ENCODE data around the gene AP1G2. TPM values are rescaled to one million over a fixed set of nuclear protein-coding genes. Genes with fewer than 3 reads are reported as not detected.

The AP1G2 gene
- total and polyA plus RNA-seq, 2 of the 13 experiments (the other 11 are each of a cell fraction or from before 2014, with no cell fraction given), result 96.9 to 611 TPM

DNA sequence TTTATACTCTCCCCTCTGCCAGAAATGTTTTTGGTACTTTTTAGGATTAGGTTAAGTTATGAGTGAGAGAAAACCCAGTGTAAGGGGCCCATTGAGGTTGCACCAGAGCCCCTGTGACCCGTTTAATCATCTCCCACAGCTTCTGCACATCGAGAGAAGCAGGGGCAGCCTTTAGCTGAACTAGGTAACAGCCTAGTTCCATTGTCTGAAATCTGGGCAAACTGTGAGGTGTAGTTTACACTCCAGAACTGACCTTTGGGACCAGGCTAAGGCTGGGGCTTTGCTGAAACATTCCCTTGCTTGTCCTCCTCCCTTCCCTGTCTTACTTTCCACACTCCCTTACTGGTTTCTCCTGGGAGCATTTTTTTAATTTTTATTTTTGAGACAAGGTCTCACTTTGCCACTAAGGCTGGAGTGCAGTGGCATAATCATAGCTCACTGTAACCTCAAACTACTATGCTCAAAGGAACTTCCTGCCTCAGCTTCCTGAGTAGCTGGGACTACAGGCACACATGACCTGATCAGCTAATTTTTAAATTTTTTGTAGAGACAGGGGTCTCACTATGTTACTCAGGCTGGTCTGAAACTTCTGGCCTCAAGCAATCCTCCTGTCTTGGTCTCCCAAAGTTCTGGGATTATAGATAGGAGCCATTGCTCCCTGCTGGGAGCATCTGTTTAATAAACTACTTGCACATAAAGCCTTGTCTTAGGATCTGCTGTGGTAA is 42.7 kb upstream of the AP1G2 start (continued):
- TF ChIP-seq, protein P1, sequence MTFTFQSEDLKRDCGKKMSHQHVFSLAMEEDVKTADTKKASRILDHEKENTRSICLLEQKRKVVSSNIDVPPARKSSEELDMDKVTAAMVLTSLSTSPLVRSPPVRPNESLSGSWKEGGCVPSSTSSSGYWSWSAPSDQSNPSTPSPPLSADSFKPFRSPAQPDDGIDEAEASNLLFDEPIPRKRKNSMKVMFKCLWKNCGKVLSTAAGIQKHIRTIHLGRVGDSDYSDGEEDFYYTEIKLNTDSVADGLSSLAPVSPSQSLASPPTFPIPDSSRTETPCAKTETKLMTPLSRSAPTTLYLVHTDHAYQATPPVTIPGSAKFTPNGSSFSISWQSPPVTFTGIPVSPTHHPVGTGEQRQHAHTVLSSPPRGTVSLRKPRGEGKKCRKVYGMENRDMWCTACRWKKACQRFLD (CRISPR knock-in tag; IDR thresholded peaks at IDR 0.05; ENCODE audit: borderline replicate concordance), result peak; percentile 80; the same call in 1 of the 2 replicates
- TF ChIP-seq, protein P2, sequence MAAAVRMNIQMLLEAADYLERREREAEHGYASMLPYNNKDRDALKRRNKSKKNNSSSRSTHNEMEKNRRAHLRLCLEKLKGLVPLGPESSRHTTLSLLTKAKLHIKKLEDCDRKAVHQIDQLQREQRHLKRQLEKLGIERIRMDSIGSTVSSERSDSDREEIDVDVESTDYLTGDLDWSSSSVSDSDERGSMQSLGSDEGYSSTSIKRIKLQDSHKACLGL (CRISPR knock-in tag; IDR thresholded peaks at IDR 0.05), result no peak
- no peak for TF ChIP-seq ZNF333 (CRISPR knock-in tag; IDR thresholded peaks at IDR 0.05; ENCODE audit: borderline replicate concordance)
- TF ChIP-seq ATF7-NPFF (CRISPR knock-in tag; IDR thresholded peaks at IDR 0.05; ENCODE audit: low read depth), result peak; percentile 73
- no peak for TF ChIP-seq ZKSCAN1 (IDR thresholded peaks at IDR 0.05; ENCODE audit: low read length)
- no peak for TF ChIP-seq SYNCRIP (IDR thresholded peaks at IDR 0.05; ENCODE audit: insufficient read depth, low read depth, low read length)
- peak; percentile 7; the same call in 1 of the 2 replicates for TF ChIP-seq SP5 (CRISPR knock-in tag; IDR thresholded peaks at IDR 0.05; ENCODE audit: borderline replicate concordance, low read depth)
- peak; percentile 22; the same call in 1 of the 2 replicates for TF ChIP-seq TCF7 (IDR thresholded peaks at IDR 0.05; ENCODE audit: low read depth)
- TF ChIP-seq, protein P3, sequence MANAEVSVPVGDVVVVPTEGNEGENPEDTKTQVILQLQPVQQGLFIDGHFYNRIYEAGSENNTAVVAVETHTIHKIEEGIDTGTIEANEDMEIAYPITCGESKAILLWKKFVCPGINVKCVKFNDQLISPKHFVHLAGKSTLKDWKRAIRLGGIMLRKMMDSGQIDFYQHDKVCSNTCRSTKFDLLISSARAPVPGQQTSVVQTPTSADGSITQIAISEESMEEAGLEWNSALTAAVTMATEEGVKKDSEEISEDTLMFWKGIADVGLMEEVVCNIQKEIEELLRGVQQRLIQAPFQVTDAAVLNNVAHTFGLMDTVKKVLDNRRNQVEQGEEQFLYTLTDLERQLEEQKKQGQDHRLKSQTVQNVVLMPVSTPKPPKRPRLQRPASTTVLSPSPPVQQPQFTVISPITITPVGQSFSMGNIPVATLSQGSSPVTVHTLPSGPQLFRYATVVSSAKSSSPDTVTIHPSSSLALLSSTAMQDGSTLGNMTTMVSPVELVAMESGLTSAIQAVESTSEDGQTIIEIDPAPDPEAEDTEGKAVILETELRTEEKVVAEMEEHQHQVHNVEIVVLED (CRISPR knock-in tag; IDR thresholded peaks at IDR 0.05; ENCODE audit: borderline replicate concordance), result no peak
- TF ChIP-seq ZNF562 (CRISPR knock-in tag; IDR thresholded peaks at IDR 0.05; ENCODE audit: borderline replicate concordance), result no peak
- peak; percentile 52 for TF ChIP-seq NCOR1 (IDR thresholded peaks at IDR 0.05; ENCODE audit: borderline replicate concordance, low read length)
- peak; percentile 69; the same call in 1 of the 2 replicates for TF ChIP-seq ESRRA (CRISPR knock-in tag; IDR thresholded peaks at IDR 0.05; ENCODE audit: low read depth)
- no peak; the same call in 1 of the 2 replicates for TF ChIP-seq ZNF501 (CRISPR knock-in tag; IDR thresholded peaks at IDR 0.05)
- TF ChIP-seq ZNF124 (CRISPR knock-in tag; IDR thresholded peaks at IDR 0.05), result 0 out of 2 replicates have a peak, but pooled peaks have one; percentile 33
- TF ChIP-seq CEBPG (CRISPR knock-in tag; IDR thresholded peaks at IDR 0.05), result peak; percentile 58; the same call in 1 of the 2 replicates
- TF ChIP-seq, protein P4, sequence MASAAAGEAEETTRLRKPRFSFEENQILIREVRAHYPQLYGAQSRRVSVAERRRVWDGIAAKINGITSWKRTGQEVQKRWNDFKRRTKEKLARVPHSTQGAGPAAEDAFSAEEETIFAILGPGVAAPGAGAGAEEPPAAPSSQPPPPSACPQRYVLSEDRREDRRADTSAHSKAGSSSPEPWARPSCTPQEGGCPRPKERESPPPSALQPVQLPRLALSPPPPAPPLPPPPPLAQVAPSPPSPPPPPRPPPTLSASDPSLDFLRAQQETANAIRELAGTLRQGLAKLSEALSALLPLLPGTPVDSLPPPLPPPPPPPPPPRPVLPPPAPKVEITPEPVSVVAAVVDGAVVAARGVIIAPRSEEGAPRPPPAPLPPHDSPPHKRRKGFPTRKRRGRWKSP (CRISPR knock-in tag; IDR thresholded peaks at IDR 0.05), result peak; percentile 75
- no peak for TF ChIP-seq ZNF383 (CRISPR knock-in tag; IDR thresholded peaks at IDR 0.05; ENCODE audit: borderline replicate concordance)
- TF ChIP-seq SOX5 (CRISPR knock-in tag; IDR thresholded peaks at IDR 0.05; ENCODE audit: borderline replicate concordance), result peak; percentile 95
- TF ChIP-seq ZNF543 (CRISPR knock-in tag; IDR thresholded peaks at IDR 0.05), result peak; percentile 91; the same call in 1 of the 2 replicates
- TF ChIP-seq ZNF75D (CRISPR knock-in tag; IDR thresholded peaks at IDR 0.05; ENCODE audit: borderline replicate concordance), result no peak
- peak; percentile 19 to 51; a peak in 2 of 4 replicates for TF ChIP-seq NR2F1 (CRISPR knock-in tag; IDR thresholded peaks at IDR 0.05)
- no peak for TF ChIP-seq ATM (IDR thresholded peaks at IDR 0.05; ENCODE audit: borderline replicate concordance)
- TF ChIP-seq, protein P5, sequence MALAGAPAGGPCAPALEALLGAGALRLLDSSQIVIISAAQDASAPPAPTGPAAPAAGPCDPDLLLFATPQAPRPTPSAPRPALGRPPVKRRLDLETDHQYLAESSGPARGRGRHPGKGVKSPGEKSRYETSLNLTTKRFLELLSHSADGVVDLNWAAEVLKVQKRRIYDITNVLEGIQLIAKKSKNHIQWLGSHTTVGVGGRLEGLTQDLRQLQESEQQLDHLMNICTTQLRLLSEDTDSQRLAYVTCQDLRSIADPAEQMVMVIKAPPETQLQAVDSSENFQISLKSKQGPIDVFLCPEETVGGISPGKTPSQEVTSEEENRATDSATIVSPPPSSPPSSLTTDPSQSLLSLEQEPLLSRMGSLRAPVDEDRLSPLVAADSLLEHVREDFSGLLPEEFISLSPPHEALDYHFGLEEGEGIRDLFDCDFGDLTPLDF (CRISPR knock-in tag; IDR thresholded peaks at IDR 0.05), result 0 out of 2 replicates have a peak, but pooled peaks have one; percentile 60
- TF ChIP-seq POLR2AphosphoS5 (IDR thresholded peaks at IDR 0.05; ENCODE audit: low read depth, low read length), result peak; percentile 59; the same call in 1 of the 2 replicates
- 0 out of 2 replicates have a peak, but pooled peaks have one; percentile 27 for TF ChIP-seq CHD2 (IDR thresholded peaks at IDR 0.05; ENCODE audit: low read depth, low read length)
